Mesothelial cell of epicardium (in vitro differentiated cells): ENCODE measurements around the gene GOLPH3. TPM values are rescaled to one million over a fixed set of nuclear protein-coding genes. Genes with fewer than 3 reads are reported as not detected.
"Not testable (repeated sequence)": the region's sequence is repeated elsewhere in the genome, so short reads cannot be mapped to it uniquely, and the experiment has no call there.

ENCODE experiments used
- DNase-seq, 2 experiments: peaks; one replicate each; pipeline ENCODE4 v3.0.0; 2021; ENCODE audit warnings: low spot score in 2 of 2; ENCODE audit not compliant: unreplicated experiment in 2 of 2
- H3K27ac Mint-ChIP-seq: 2 replicates; pipeline ENCODE4 v1.8.0; 2021; ENCODE audit warnings: mixed read lengths
- H3K27me3 Mint-ChIP-seq: 2 replicates; pipeline ENCODE4 v1.8.0; 2021; ENCODE audit warnings: low read depth, mixed read lengths
- H3K36me3 Mint-ChIP-seq: 2 replicates; pipeline ENCODE4 v1.8.0; 2021; ENCODE audit warnings: mixed read lengths
- H3K4me1 Mint-ChIP-seq: 2 replicates; pipeline ENCODE4 v1.8.0; 2021; ENCODE audit warnings: mixed read lengths
- H3K4me3 Mint-ChIP-seq: 2 replicates; pipeline ENCODE4 v1.8.0; 2021; ENCODE audit warnings: mild to moderate bottlenecking, moderate library complexity, mixed read lengths
- H3K9me3 Mint-ChIP-seq: 2 replicates; pipeline ENCODE4 v1.8.0; 2021; ENCODE audit warnings: mixed read lengths
- total RNA-seq: library from RNA; stranded (reverse); gene quantifications from 3 replicates; pipeline ENCODE4 v1.2.1, GENCODE V29; 2021
- TF ChIP-seq, protein P1 (sequence below): fragments of 200-600 bp; sonication (generic); IDR thresholded peaks from one replicate; pipeline ENCODE4 v1.5.0; 2021; ENCODE audit warnings: antibody characterized with exemption; ENCODE audit not compliant: unreplicated experiment

The GOLPH3 gene
- total RNA-seq, 1 donor from 2014 or later, result 73.7 TPM

DNA sequence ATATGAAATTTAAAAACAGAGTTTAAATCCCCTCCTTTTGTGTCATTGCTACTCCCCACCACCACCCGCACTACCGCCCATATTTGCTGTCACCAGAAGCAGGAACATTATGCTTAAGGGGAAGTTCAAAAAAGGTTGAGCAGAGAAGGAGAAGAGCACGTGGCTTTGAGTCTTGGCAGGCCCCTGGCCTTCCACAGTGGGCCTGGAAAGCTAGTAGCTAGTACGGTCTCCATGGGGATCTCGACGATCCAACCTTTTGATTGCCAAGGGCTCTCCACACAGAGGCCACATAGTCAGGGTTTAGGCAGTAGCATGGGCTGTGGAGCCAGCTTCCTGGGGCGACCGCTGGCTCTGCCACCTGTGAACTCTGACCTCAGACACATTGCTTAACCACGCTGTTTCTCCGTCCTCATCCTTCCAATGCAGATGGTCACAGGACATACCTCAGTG, 90.1 kb downstream of the GOLPH3 start:
- DNase-seq, result no peak
- Mint-ChIP-seq H3K4me3 (no peak overlapping the region), H3K27me3 (no peaks in the 10 kb centered on the region), H3K4me1 (no peaks in the 10 kb centered on the region), H3K27ac (no peak overlapping the region), H3K36me3 (peaks cover 23% of the 10 kb centered on the region), H3K9me3 (no peaks in the 10 kb centered on the region)
- TF ChIP-seq, protein P1, sequence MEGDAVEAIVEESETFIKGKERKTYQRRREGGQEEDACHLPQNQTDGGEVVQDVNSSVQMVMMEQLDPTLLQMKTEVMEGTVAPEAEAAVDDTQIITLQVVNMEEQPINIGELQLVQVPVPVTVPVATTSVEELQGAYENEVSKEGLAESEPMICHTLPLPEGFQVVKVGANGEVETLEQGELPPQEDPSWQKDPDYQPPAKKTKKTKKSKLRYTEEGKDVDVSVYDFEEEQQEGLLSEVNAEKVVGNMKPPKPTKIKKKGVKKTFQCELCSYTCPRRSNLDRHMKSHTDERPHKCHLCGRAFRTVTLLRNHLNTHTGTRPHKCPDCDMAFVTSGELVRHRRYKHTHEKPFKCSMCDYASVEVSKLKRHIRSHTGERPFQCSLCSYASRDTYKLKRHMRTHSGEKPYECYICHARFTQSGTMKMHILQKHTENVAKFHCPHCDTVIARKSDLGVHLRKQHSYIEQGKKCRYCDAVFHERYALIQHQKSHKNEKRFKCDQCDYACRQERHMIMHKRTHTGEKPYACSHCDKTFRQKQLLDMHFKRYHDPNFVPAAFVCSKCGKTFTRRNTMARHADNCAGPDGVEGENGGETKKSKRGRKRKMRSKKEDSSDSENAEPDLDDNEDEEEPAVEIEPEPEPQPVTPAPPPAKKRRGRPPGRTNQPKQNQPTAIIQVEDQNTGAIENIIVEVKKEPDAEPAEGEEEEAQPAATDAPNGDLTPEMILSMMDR, result no peak

DNA sequence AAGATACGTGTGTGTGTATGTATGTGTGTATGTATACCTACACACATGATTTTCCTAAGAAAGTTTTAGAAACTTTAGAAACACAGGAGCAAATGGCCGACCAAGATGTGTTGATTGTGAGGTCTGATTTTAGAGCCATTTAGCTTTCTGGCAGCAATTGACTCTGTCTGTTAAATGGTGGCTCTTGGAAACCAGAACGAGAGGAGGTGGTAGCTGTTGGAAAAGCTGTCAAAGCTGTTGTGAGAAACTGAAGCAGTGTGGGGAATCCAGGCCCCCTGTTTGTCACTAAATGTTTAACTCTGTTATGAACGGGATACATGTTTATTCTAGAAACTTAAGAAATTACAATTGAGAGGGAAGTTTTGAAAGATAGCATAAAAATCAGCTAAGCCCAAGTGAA, 91.4 kb downstream of the GOLPH3 start:
- H3K4me1 Mint-ChIP-seq, result no peaks in the 10 kb centered on the region
- no peak overlapping the region for H3K4me3 Mint-ChIP-seq
- no peaks in the 10 kb centered on the region for H3K9me3 Mint-ChIP-seq
- no peaks in the 10 kb centered on the region for H3K27me3 Mint-ChIP-seq
- peaks cover 20% of the 10 kb centered on the region for H3K36me3 Mint-ChIP-seq
- DNase-seq, result no peak
- H3K27ac Mint-ChIP-seq, result no peak overlapping the region
- TF ChIP-seq, protein P1, result no peak

DNA sequence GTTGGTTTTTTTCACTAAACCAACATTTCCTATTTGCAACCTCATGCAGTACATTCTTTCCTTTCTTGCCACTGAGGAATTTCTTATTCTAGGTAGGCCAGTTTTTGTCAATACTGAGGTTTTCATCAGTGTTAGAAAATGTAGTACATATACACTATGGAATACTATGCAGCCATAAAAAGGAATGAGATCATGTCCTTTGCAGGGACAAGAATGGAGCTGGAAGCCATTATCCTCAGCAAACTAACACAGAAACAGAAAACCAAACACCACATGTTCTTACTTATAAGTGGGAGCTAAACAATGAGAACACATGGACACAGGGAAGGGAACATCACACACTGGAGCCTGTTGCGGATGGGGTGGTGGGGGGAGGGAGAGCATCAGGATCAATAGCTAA, 93.6 kb downstream of the GOLPH3 start:
- not testable (repeated sequence) for H3K27me3 Mint-ChIP-seq, H3K4me1 Mint-ChIP-seq, H3K36me3 Mint-ChIP-seq, H3K27ac Mint-ChIP-seq, H3K4me3 Mint-ChIP-seq, DNase-seq, H3K9me3 Mint-ChIP-seq

DNA sequence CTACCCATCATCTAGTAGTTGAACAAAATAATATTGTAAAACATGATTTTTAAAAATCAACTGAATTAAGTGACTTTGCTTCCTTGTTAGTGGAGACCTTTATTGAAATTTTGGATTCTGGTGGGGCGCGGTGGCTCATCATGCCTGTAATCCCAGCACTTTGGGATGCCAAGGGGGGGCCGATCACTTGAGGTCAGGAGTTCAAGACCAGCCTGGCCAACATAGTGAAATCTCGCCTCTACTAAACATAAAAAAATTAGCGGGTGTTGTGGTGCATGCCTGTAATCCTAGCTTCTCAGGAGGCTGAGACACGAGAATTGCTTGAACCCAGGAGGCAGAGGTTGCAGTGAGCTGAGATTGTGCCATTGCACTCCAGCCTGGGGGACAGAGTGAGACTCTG, 95.3 kb downstream of the GOLPH3 start:
- not testable (repeated sequence) for DNase-seq, H3K9me3 Mint-ChIP-seq, H3K27me3 Mint-ChIP-seq, H3K36me3 Mint-ChIP-seq, H3K4me3 Mint-ChIP-seq, H3K4me1 Mint-ChIP-seq, H3K27ac Mint-ChIP-seq

DNA sequence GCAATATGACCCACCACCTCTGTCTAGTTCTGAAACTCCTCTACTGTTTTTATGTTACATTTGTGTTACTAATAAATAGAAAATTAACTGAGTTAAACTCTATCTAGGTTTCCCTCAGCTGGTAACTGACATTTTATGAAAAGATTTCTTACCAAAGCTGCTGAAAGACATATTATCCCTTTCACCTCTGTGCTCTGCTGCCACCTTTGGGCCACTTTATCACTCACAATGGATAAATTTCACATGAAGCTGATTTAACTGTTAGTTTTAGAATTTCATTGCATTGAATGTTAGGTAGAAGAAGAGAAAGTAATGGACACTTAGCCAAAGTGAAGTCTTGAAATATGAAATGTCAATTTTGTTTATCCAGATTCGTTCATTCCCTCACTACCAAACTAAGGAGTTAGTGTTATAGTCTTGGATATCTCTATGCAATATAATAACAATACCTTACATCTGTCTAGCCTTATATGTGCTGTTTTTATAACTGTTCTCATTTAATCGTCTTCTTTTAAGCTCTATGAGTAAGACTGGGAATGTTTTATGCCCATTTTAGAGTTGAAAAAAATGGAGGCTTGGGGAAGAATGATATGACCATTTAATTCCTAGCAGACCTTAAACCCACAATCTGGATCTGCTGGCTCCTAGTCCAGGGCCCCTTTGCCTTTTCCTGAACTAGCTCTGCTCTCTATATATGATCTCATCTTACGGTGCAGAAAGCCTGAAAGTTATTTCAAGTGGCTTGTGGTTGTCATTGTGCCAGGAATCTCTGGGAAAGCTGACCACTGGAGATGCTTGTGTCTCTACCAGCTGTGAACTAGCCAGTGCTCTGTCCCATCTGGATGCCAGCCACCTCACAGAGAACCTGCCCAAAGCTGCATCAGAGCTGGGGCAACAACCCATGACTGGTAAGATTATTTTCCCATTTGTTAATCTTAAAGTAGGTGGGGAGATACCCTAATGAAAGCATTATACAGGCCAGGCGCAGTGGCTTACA, 97.1 kb downstream of the GOLPH3 start:
- Mint-ChIP-seq H3K9me3 (no peaks in the 10 kb centered on the region), H3K4me3 (no peak overlapping the region), H3K36me3 (peaks cover 15% of the 10 kb centered on the region), H3K27ac (no peak overlapping the region), H3K27me3 (no peaks in the 10 kb centered on the region), H3K4me1 (no peaks in the 10 kb centered on the region)
- no peak for DNase-seq
- TF ChIP-seq, protein P1, result peak; percentile 61

Other genes with a start within 250 kb of the GOLPH3 start
- 22.9 to 23.8 TPM (median 23.6 TPM) in 3 replicates for gene MTMR12, start 138.6 kb upstream of the GOLPH3 start, total RNA-seq